Small intestine (tissue), 7 donors: ENCODE measurements around the gene MYZAP. TPM values are rescaled to one million over a fixed set of nuclear protein-coding genes. Genes with fewer than 3 reads are reported as not detected.
A peak's percentile ranks its signal among the peaks of the same experiment; 100 is the strongest.

Experiments used
- DNase-seq, 2 donors: peaks; one replicate each; pipeline versions ENCODE4 v3.0.0 to v3.0.0-alpha.2; 2013
- FAIRE-seq: peaks from 2 replicates; lab custom pipeline; 2012; peaks lifted over from hg19 to GRCh38; lab: Jason Lieb, UNC
- H3K27ac ChIP-seq, 3 donors: one replicate each; pipeline ENCODE4 v1.5.1; 2013; ENCODE audit warnings: low read length in 2 of 3, mild to moderate bottlenecking in 2 of 3, control low read depth in 1 of 3, inconsistent platforms in 1 of 3, low read depth in 1 of 3, moderate library complexity in 1 of 3
- H3K27me3 ChIP-seq, 3 donors: one replicate each; pipeline ENCODE4 v1.6.1; 2013; ENCODE audit warnings: low read length in 3 of 3, inconsistent platforms in 1 of 3; ENCODE audit not compliant: control insufficient read depth in 3 of 3, insufficient read depth in 3 of 3
- H3K36me3 ChIP-seq, 3 donors: one replicate each; pipeline ENCODE4 v1.6.1; 2013; ENCODE audit warnings: low read length in 3 of 3, inconsistent platforms in 1 of 3, low read depth in 1 of 3, mild to moderate bottlenecking in 1 of 3, moderate library complexity in 1 of 3; ENCODE audit not compliant: control insufficient read depth in 3 of 3, insufficient read depth in 2 of 3
- H3K4me1 ChIP-seq, 3 donors: one replicate each; pipeline ENCODE4 v1.6.1; 2013; ENCODE audit warnings: low read length in 2 of 3, inconsistent platforms in 1 of 3, low read depth in 1 of 3, mild to moderate bottlenecking in 1 of 3, moderate library complexity in 1 of 3; ENCODE audit not compliant: control insufficient read depth in 3 of 3, insufficient read depth in 2 of 3
- H3K4me3 ChIP-seq, 3 donors: one replicate each; pipeline ENCODE4 v1.5.1; 2013; ENCODE audit warnings: low read length in 3 of 3, control low read depth in 1 of 3, inconsistent platforms in 1 of 3, low read depth in 1 of 3, mild to moderate bottlenecking in 1 of 3, moderate library complexity in 1 of 3
- H3K9me3 ChIP-seq, 2 donors: one replicate each; pipeline ENCODE4 v1.6.1; 2013; ENCODE audit warnings: low read depth in 1 of 2, low read length in 1 of 2; ENCODE audit not compliant: control insufficient read depth in 2 of 2, insufficient read depth in 1 of 2
- WGBS, 3 donors: extraction: QIAGEN DNeasy Blood & Tissue Kit; methylation state at CpG; one replicate each; pipeline ENCODE4 v1.1.7; 2013; 5-methylcytosine and 5-hydroxymethylcytosine counted together
- polyA plus RNA-seq, 4 donors: library from polyadenylated mRNA; stranded (reverse) in 3 of 4; unstranded in 1 of 4; fragments of 200-250 nt in 3 of 4; fragments of 120-200 nt in 1 of 4; gene quantifications; one replicate each; pipeline versions ENCODE4 v1.2.1 to v1.2.3, GENCODE V29; 2013
- donor health status: healthy with polysubstance abuse.
- donor health status: control.
- donor health status: control.
- donor health status: Bipolar disorder and iron deficiency.
- donor health status: healthy.

The MYZAP gene
- polyA plus RNA-seq, 4 donors = 12.8 to 38.6 (median 28.5) TPM

DNA sequence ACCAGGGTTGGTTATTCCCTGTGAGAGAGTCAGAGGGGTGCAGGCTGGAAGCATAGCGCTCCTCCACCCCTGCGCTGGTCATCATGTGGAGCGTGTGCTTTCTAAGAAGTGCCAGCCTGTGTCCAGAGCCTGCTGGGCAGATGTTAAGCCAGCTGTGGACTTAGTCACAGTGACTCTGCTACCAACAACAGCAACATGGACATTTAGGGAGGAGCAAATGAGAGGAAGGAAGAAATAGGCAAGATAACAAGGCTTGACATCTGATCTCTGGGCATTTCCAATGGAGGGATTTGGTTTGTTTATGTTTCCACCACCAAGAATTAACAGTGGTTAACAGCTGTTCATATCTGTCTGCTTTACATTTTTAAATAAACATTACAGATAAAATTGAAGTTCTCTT lies 36.4 kb upstream of the MYZAP start:
- DNase-seq = no peak

DNA sequence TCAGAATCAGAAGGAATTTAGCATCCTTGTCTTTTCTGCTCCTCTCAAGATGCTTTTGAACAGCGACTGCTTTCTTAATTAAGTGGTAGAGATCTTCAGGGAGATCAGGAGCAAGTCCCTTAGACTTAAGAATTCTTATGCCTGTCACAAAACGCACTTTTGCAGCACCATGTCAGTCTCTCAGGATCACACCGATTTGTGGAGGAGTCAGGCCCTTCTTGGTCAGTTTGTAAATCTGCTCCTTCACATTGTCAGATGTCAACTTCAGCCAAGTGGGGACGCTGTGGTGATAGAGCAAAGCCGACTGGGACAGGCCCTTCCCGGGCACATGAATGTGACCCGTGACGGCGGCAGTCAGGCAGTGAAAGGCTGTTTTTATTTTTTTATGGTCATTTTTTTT lies 35.7 kb upstream of the MYZAP start:
- no peak for DNase-seq
- FAIRE-seq = no peak
- no peak overlapping the region for H3K27ac ChIP-seq
- no peaks in the 10 kb centered on the region for H3K36me3 ChIP-seq
- peaks cover 0 to 4% of the 10 kb centered on the region in 2 donors for H3K9me3 ChIP-seq
- peaks cover 2 to 41% (median 5%) of the 10 kb centered on the region in 3 donors for H3K4me1 ChIP-seq
- H3K4me3 ChIP-seq = no peak overlapping the region
- H3K27me3 ChIP-seq = no peaks in the 10 kb centered on the region
- WGBS, 3 donors = 83 to 95% (median 95%) methylated on average over 9 of the region's 9 CpGs

More for the DNA sequence above, 36.4 kb upstream of the MYZAP start:
- 89 to 99% (median 92%) methylated on average over 3 of the region's 3 CpGs for WGBS, 3 donors
- H3K9me3 ChIP-seq = peaks cover 0 to 4% of the 10 kb centered on the region in 2 donors
- no peaks in the 10 kb centered on the region for H3K27me3 ChIP-seq
- no peak for FAIRE-seq
- no peak overlapping the region for H3K4me3 ChIP-seq
- no peaks in the 10 kb centered on the region for H3K36me3 ChIP-seq
- peaks cover under 1 to 40% (median 5%) of the 10 kb centered on the region in 3 donors for H3K4me1 ChIP-seq
- H3K27ac ChIP-seq = no peak overlapping the region

DNA sequence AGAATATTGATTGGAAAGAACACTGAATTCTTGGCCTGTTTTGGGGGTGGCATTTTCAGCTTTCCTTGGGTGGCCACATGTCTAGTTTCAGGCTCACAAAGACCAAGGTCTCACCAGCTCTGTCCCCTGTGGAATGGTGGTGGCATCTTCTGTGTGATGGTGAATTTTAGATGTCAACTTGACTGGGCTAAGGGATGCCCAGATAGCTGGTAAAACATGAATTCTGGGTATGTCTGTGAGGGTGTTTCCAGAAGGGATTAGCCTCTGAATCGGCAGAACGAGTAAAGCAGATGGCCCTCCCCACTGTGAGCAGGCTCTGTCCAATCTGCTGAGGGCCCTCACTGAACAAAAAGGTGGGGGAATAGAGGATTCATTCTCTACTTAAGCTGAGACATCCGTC lies 34.4 kb upstream of the MYZAP start:
- H3K4me3 ChIP-seq = no peak overlapping the region
- peaks cover 2 to 35% (median 5%) of the 10 kb centered on the region in 3 donors for H3K4me1 ChIP-seq
- no peak for DNase-seq
- no peak for FAIRE-seq
- H3K36me3 ChIP-seq = no peaks in the 10 kb centered on the region
- no peaks in the 10 kb centered on the region for H3K27me3 ChIP-seq
- WGBS, 3 donors = 92 to 94% (median 93%) methylated on average over 3 of the region's 3 CpGs
- H3K27ac ChIP-seq = no peak overlapping the region
- peaks cover 0 to 4% of the 10 kb centered on the region in 2 donors for H3K9me3 ChIP-seq

DNA sequence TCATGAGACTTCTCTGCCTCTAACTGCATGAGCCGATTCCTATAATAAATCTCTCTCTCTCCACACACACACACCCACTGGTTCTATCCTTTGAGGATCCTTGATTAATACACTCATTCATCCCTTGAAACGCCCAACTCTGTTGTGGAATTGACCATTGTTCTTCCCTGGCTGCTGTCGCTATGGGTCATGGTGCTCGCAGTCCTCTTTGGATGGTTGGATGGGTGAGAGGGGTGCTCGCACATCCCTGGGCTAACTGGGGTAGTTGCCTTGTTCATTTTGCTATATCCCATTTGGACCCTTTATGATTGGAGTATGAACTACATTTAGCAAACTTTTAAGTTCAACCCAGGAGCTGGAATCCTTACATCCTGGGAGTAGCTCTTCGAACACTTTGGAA lies 33.9 kb upstream of the MYZAP start:
- DNase-seq (no peak), FAIRE-seq (no peak)
- Histone ChIP-seq H3K36me3 (no peaks in the 10 kb centered on the region), H3K27ac (no peak overlapping the region), H3K9me3 (peaks cover 0 to 4% of the 10 kb centered on the region in 2 donors), H3K4me3 (no peak overlapping the region), H3K4me1 (peaks cover 2 to 31% (median 5%) of the 10 kb centered on the region in 3 donors), H3K27me3 (no peaks in the 10 kb centered on the region)
- WGBS, 3 donors = 85 to 91% (median 91%) methylated on average over 6 of the region's 6 CpGs

DNA sequence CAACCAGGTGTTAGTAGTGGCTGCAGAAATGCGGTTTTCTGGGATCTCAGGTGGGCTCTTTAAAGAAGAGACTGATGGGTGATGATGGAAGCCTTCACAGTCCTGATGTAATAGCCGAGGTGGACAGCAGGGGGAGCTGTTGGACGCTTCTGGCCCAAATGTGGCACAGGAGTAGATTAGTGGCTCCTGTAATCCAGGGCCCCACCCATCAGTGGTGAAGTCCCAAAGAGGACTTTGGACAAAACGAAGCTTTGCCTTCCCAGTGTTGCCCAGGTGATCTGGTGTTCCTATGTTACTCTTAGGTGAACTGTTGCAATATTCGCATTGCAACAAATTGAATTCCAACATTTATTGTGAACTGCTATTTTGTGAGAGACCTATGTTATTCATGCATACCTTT lies 31.8 kb upstream of the MYZAP start:
- H3K9me3 ChIP-seq = peaks cover 0 to 4% of the 10 kb centered on the region in 2 donors
- DNase-seq (peak; percentile 95 to 98), FAIRE-seq (no peak)
- no peaks in the 10 kb centered on the region for H3K36me3 ChIP-seq
- no peaks in the 10 kb centered on the region for H3K27me3 ChIP-seq
- peaks cover 2 to 27% (median 5%) of the 10 kb centered on the region in 3 donors for H3K4me1 ChIP-seq
- 4 to 21% (median 5%) methylated on average over 5 of the region's 5 CpGs for WGBS, 3 donors
- peak overlapping the region; percentile 32 to 62 (median 50) for H3K27ac ChIP-seq
- no peak overlapping the region for H3K4me3 ChIP-seq

DNA sequence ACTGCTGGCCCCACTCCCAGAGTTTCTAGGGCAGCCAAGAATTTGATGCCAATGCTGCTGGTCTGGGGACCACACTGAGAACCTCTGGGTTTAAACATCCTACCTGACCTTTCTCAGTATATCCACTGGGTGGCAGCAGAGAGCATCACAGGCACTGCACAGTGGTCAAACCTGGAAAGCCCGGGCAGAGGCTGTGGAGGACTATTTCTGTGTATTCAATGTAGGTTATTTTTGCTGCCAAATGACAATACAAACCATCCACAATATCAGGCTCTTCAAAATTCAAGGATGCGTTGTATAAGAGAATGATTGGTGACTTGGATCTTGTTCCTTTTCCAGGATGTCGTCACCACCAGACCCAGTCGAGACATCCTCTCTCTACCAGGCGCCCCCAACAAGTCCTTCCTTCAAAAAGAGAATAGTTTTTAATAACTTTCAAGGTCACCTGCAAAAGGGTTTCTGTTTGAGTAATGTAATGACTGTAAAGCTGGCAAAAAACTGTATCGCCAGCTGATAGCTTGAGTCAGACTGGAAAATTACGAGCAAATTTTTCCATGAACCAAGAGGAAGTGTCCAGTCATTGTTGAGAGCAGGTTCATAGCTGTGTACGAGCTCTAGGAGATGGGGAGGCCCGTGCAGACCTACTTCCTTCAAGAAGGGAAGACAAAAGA lies 30.5 kb upstream of the MYZAP start:
- no peak for FAIRE-seq

DNA sequence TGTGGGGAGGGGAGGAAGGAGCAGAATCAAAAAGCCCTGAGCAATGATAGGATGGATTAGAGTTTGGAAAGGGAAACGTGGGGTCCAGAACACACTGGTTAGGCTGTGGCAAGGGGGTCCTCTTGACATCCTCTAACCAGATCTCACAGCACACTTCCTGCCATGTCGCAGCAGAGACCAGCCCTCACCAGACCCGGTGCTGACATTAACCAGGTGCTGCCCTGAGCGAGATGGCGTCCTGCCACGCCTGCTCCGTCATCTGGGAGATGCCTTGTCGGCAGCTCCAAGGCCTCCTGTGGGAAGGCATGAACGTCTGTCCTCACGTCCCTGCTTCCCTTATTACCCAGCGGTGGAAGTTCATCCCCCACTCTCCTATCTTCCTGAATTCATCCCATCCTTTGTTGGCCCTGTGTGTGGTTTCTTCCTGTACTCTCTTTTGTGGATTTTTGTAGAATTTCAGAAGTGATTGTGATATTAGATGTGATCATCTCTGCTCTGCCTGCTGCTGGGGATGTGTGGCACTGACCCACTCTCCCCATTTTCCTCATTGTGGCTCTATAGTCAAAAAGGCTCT lies 29.4 kb upstream of the MYZAP start:
- peaks cover 0 to under 1% of the 10 kb centered on the region in 2 donors for H3K9me3 ChIP-seq
- H3K27me3 ChIP-seq = peaks cover 0 to 4% (median 0%) of the 10 kb centered on the region in 3 donors
- no peak overlapping the region for H3K4me3 ChIP-seq
- no peak for DNase-seq
- H3K27ac ChIP-seq = no peak overlapping the region
- WGBS, 3 donors = 64 to 69% (median 65%) methylated on average over 11 of the region's 11 CpGs
- H3K36me3 ChIP-seq = no peaks in the 10 kb centered on the region
- no peak for FAIRE-seq
- H3K4me1 ChIP-seq = peaks cover 2 to 36% (median 3%) of the 10 kb centered on the region in 3 donors

More for the DNA sequence above, 30.5 kb upstream of the MYZAP start:
- no peaks in the 10 kb centered on the region for H3K36me3 ChIP-seq
- WGBS, 3 donors = 35 to 47% (median 37%) methylated on average over 9 of the region's 9 CpGs
- peaks cover 0 to 4% (median 0%) of the 10 kb centered on the region in 3 donors for H3K27me3 ChIP-seq
- peak; percentile 84 for DNase-seq
- peaks cover 0 to 4% of the 10 kb centered on the region in 2 donors for H3K9me3 ChIP-seq
- peak overlapping the region in 2 of 3 donors; percentile 14 to 17 for H3K27ac ChIP-seq
- no peak overlapping the region for H3K4me3 ChIP-seq
- peaks cover 2 to 30% (median 3%) of the 10 kb centered on the region in 3 donors for H3K4me1 ChIP-seq

DNA sequence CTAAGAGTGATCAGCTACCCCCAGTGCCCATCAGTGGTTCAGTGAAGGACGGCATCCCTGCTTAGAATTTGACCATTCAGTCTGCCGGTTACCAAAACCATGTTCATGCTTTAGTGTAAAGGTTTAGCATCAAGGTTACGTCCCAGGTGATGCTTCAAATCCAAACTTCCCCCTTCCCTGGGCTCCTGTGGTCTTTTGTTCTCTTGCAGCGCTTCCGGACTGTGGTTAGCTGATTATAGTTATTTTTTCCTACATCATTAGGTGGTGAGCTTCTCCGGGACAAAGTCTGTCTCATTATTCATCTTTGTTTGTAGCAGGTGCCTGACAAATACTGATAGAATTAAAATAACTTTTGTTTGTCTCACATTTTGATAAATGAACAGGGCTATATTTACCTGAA lies 28.3 kb upstream of the MYZAP start:
- 46 to 61% (median 57%) methylated on average over 6 of the region's 6 CpGs for WGBS, 3 donors
- peaks cover 2 to 36% (median 3%) of the 10 kb centered on the region in 3 donors for H3K4me1 ChIP-seq
- peaks cover 0 to 4% (median 0%) of the 10 kb centered on the region in 3 donors for H3K27me3 ChIP-seq
- FAIRE-seq (no peak), DNase-seq (no peak)
- no peaks in the 10 kb centered on the region for H3K36me3 ChIP-seq
- no peak overlapping the region for H3K27ac ChIP-seq
- H3K4me3 ChIP-seq = no peak overlapping the region
- no peaks in the 10 kb centered on the region for H3K9me3 ChIP-seq
